ENCODE data around the gene SCN1A. TPM values are rescaled to one million over a fixed set of nuclear protein-coding genes. Genes with fewer than 3 reads are reported as not detected.
"Not testable (repeated sequence)": the region's sequence is repeated elsewhere in the genome, so short reads cannot be mapped to it uniquely, and the experiment has no call there.

SCN1A gene
- total and polyA plus RNA-seq, 2 of the 13 experiments (the other 11 are each of a cell fraction or from before 2014, with no cell fraction given) = 19.9 to 39.4 TPM

GRCh38 chr2:166104773-166105172, 23.0 kb downstream of the SCN1A start:
- H2AFZ ChIP-seq (ENCODE audit: low read length) = no peak overlapping the region
- H3K79me2 ChIP-seq (ENCODE audit: insufficient read depth, low read length) = peaks cover 2% of the 10 kb centered on the region
- 94% methylated on average over 3 of the region's 3 CpGs for WGBS (ENCODE audit: low lambda C conversion rate)
- ATAC-seq (no peak), DNase-seq (ENCODE audit: low spot score) (no peak), FAIRE-seq (no peak)
- intact Hi-C loops (cut with micrococcal nuclease; ENCODE audit: unreplicated experiment) (no loop called here), in situ Hi-C loops (cut with HindIII; ENCODE audit: extremely low pct_ligation_motif_present, low pct_unique_long_range_greater_than_20kb) (no loop called here)
- POLR2A ChIA-PET = no interaction called here
- no peak overlapping the region for H3K4me3 ChIP-seq (replicated peaks in 1 of 3; ENCODE audit: insufficient read depth in 1 of 3, low read depth in 2 of 3, low read length in 3 of 3)
- no peaks in the 10 kb centered on the region for H3K27me3 ChIP-seq (ENCODE audit: control insufficient read depth in 1 of 2, insufficient read depth in 2 of 2, low read length in 2 of 2)
- no peak overlapping the region for H3K27ac ChIP-seq (ENCODE audit: extremely low read length, insufficient read depth, low read length)
- H3K9me3 ChIP-seq (ENCODE audit: low read length) = no peaks in the 10 kb centered on the region
- no peak overlapping the region for H3K4me2 ChIP-seq (ENCODE audit: low read depth, low read length)
- CTCF ChIA-PET (ENCODE audit: low intra/inter-chr PET ratio, low total read pairs) = no interaction called here
- no peaks in the 10 kb centered on the region for H3K36me3 ChIP-seq (replicated peaks in 1 of 2; ENCODE audit: control insufficient read depth in 1 of 2, insufficient read depth in 2 of 2, low read length in 2 of 2)
- no peak overlapping the region for H3K9ac ChIP-seq (ENCODE audit: insufficient read depth, low read depth, low read length)
- no peaks in the 10 kb centered on the region for H4K20me1 ChIP-seq (ENCODE audit: insufficient read depth, low read length)
- peaks cover 14% of the 10 kb centered on the region for H3K4me1 ChIP-seq (ENCODE audit: insufficient read depth, low read length)
- BruUV-seq (replicated peaks) = no TSS peak
- no peak for TF ChIP-seq TAF15 (IDR thresholded peaks at IDR 0.05; ENCODE audit: low read depth, low read length, poor library complexity, severe bottlenecking)
- TF ChIP-seq NFKBIZ (CRISPR knock-in tag; IDR thresholded peaks at IDR 0.05) = no peak
- TF ChIP-seq U2AF2 (IDR thresholded peaks at IDR 0.05; ENCODE audit: low read depth, low read length) = no peak
- TF ChIP-seq ZNF547 (CRISPR knock-in tag; IDR thresholded peaks at IDR 0.05) = no peak
- TF ChIP-seq ZBTB38 (CRISPR knock-in tag; IDR thresholded peaks at IDR 0.05) = no peak
- no peak for TF ChIP-seq SNAPC5 (CRISPR knock-in tag; IDR thresholded peaks at IDR 0.05; ENCODE audit: borderline replicate concordance)
- TF ChIP-seq ZNF788 (CRISPR knock-in tag; IDR thresholded peaks at IDR 0.05; ENCODE audit: borderline replicate concordance) = no peak

DNA sequence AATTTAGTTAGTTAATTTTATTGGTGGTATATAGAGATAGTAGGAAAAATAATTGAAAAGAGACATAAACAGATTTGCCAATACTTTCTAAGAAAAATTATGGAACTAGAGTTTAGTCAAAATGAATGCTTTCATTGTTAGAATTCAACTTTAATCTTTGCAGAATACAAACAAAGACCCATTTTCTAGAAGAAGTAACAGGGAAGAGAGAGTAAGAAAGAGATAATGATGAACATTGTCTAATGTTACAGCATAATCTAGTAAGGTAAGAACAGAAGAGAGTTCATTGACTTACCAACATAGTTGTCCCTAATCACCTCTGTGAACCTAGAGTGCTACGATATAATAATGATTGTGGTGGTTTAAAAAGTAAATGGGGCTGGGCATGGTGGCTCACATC, 23.7 kb downstream of the SCN1A start:
- H2AFZ ChIP-seq (ENCODE audit: low read length) = no peak overlapping the region
- FAIRE-seq (no peak), ATAC-seq (peak; percentile 41; the same call in 1 of the 3 replicates), DNase-seq (ENCODE audit: low spot score) (no peak)
- intact Hi-C loops (cut with micrococcal nuclease; ENCODE audit: unreplicated experiment) = no loop called here
- H3K9ac ChIP-seq (ENCODE audit: insufficient read depth, low read depth, low read length) = no peak overlapping the region
- in situ Hi-C loops (cut with HindIII; ENCODE audit: extremely low pct_ligation_motif_present, low pct_unique_long_range_greater_than_20kb) = no loop called here
- BruUV-seq (replicated peaks) = no TSS peak
- H3K79me2 ChIP-seq (ENCODE audit: insufficient read depth, low read length) = peaks cover 2% of the 10 kb centered on the region
- ChIA-PET CTCF (ENCODE audit: low intra/inter-chr PET ratio, low total read pairs) (no interaction called here), POLR2A (no interaction called here)
- no peaks in the 10 kb centered on the region for H3K9me3 ChIP-seq (ENCODE audit: low read length)
- peak; percentile 44; the same call in 1 of the 2 replicates for TF ChIP-seq SOX5 (CRISPR knock-in tag; IDR thresholded peaks at IDR 0.05; ENCODE audit: borderline replicate concordance)
- TF ChIP-seq RARA (CRISPR knock-in tag; IDR thresholded peaks at IDR 0.05) = peak; percentile 26; the same call in 1 of the 2 replicates
- TF ChIP-seq ZSCAN29 (CRISPR knock-in tag; conservative IDR thresholded peaks at IDR 0.05) = no peak
- no peak for TF ChIP-seq SOX13 (IDR thresholded peaks at IDR 0.05)
- peak in 1 of 2 experiments; percentile 63; a peak in 2 of 4 replicates for TF ChIP-seq SOX13 (CRISPR knock-in tag; conservative IDR thresholded peaks at IDR 0.05 in 1 of 2, IDR thresholded peaks at IDR 0.05 in 1 of 2)
- peak; percentile 74; the same call in 1 of the 2 replicates for TF ChIP-seq HMG20A (CRISPR knock-in tag; IDR thresholded peaks at IDR 0.05; ENCODE audit: borderline replicate concordance)
- no peak for TF ChIP-seq ZMAT3 (CRISPR knock-in tag; conservative IDR thresholded peaks at IDR 0.05)
- TF ChIP-seq BCL6 (CRISPR knock-in tag; IDR thresholded peaks at IDR 0.05) = peak; percentile 95
- WGBS (ENCODE audit: low lambda C conversion rate) = 55% methylated on average over 1 of the region's 1 CpG
- H3K4me1 ChIP-seq (ENCODE audit: insufficient read depth, low read length) = peaks cover 14% of the 10 kb centered on the region
- no peaks in the 10 kb centered on the region for H3K36me3 ChIP-seq (replicated peaks in 1 of 2; ENCODE audit: control insufficient read depth in 1 of 2, insufficient read depth in 2 of 2, low read length in 2 of 2)
- H3K27me3 ChIP-seq (ENCODE audit: control insufficient read depth in 1 of 2, insufficient read depth in 2 of 2, low read length in 2 of 2) = no peaks in the 10 kb centered on the region
- no peak overlapping the region for H3K4me3 ChIP-seq (replicated peaks in 1 of 3; ENCODE audit: insufficient read depth in 1 of 3, low read depth in 2 of 3, low read length in 3 of 3)
- H3K4me2 ChIP-seq (ENCODE audit: low read depth, low read length) = no peak overlapping the region
- H4K20me1 ChIP-seq (ENCODE audit: insufficient read depth, low read length) = no peaks in the 10 kb centered on the region
- no peak overlapping the region for H3K27ac ChIP-seq (ENCODE audit: extremely low read length, insufficient read depth, low read length)

DNA sequence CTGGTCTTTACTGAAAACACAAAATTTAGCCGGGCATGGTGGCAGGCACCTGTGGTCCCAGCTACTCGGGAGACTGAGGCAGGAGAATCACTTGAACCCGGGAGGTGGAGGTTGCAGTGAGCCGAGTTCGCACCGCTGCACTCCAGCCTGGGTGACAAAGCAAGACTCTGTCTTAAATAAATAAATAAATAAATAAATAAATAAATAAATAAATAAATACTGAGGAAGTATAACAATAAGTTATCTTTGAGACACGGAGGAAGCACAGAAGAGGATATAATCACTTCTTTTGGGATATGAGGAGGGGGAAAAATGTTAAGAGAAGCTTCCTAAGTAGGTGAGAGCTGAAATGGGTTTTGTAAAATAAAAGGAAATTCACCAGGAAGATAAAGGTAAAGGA, 24.5 kb downstream of the SCN1A start:
- H3K4me2 ChIP-seq (ENCODE audit: low read depth, low read length); H4K20me1 ChIP-seq (ENCODE audit: insufficient read depth, low read length); ATAC-seq; H3K79me2 ChIP-seq (ENCODE audit: insufficient read depth, low read length); BruUV-seq (replicated peaks); FAIRE-seq; intact Hi-C loops (cut with micrococcal nuclease; ENCODE audit: unreplicated experiment); H3K9ac ChIP-seq (ENCODE audit: insufficient read depth, low read depth, low read length); H2AFZ ChIP-seq (ENCODE audit: low read length); DNase-seq (ENCODE audit: low spot score); CTCF ChIA-PET (ENCODE audit: low intra/inter-chr PET ratio, low total read pairs); H3K4me3 ChIP-seq (replicated peaks in 1 of 3; ENCODE audit: insufficient read depth in 1 of 3, low read depth in 2 of 3, low read length in 3 of 3); H3K27ac ChIP-seq (ENCODE audit: extremely low read length, insufficient read depth, low read length); H3K9me3 ChIP-seq (ENCODE audit: low read length); H3K27me3 ChIP-seq (ENCODE audit: control insufficient read depth in 1 of 2, insufficient read depth in 2 of 2, low read length in 2 of 2); H3K36me3 ChIP-seq (replicated peaks in 1 of 2; ENCODE audit: control insufficient read depth in 1 of 2, insufficient read depth in 2 of 2, low read length in 2 of 2); POLR2A ChIA-PET; in situ Hi-C loops (cut with HindIII; ENCODE audit: extremely low pct_ligation_motif_present, low pct_unique_long_range_greater_than_20kb): not testable (repeated sequence)
- WGBS (ENCODE audit: low lambda C conversion rate) = over 99% methylated on average over 7 of the region's 7 CpGs
- H3K4me1 ChIP-seq (ENCODE audit: insufficient read depth, low read length) = peaks cover 14% of the 10 kb centered on the region
